HG02623 (cell line): ENCODE measurements around the gene NELL2.
"Not testable (repeated sequence)": the region's sequence is repeated elsewhere in the genome, so short reads cannot be mapped to it uniquely, and the experiment has no call there.

Experiments used
- ATAC-seq: cut with Tn5 transposase; IDR thresholded peaks from one replicate; pipeline ENCODE4 v1.9.1; 2021; ENCODE audit warnings: moderate library complexity; ENCODE audit not compliant: unreplicated experiment

Gene NELL2

GRCh38 chr12:44697511-44697910, 178.6 kb downstream of the NELL2 start:
- no peak for ATAC-seq

GRCh38 chr12:44696542-44696941, 179.6 kb downstream of the NELL2 start:
- ATAC-seq, result no peak

- ATAC-seq, result no peak
Measured at GRCh38 chr12:44694017-44694416, 182.1 kb downstream of the NELL2 start.

- no peak for ATAC-seq
Measured at GRCh38 chr12:44689587-44689986, 186.5 kb downstream of the NELL2 start.

GRCh38 chr12:44686821-44687432, 189.2 kb downstream of the NELL2 start:
- not testable (repeated sequence) for ATAC-seq

GRCh38 chr12:44677724-44678123, 198.4 kb downstream of the NELL2 start:
- no peak for ATAC-seq

GRCh38 chr12:44674875-44675274, 201.2 kb downstream of the NELL2 start:
- ATAC-seq, result no peak

- no peak for ATAC-seq
Measured at GRCh38 chr12:44673811-44674210, 202.3 kb downstream of the NELL2 start.

GRCh38 chr12:44672042-44672441, 204.1 kb downstream of the NELL2 start:
- ATAC-seq, result no peak

- no peak for ATAC-seq
Measured at GRCh38 chr12:44668443-44668842, 207.7 kb downstream of the NELL2 start.

GRCh38 chr12:44667461-44667860, 208.7 kb downstream of the NELL2 start:
- ATAC-seq, result no peak

GRCh38 chr12:44663291-44663690, 212.8 kb downstream of the NELL2 start:
- ATAC-seq, result no peak

- ATAC-seq, result no peak
Measured at GRCh38 chr12:44655846-44656245, 220.3 kb downstream of the NELL2 start.

- no peak for ATAC-seq
Measured at GRCh38 chr12:44654646-44655639, 221.2 kb downstream of the NELL2 start.

GRCh38 chr12:44653861-44654527, 222.1 kb downstream of the NELL2 start:
- ATAC-seq, result no peak

GRCh38 chr12:44649693-44650092, 226.4 kb downstream of the NELL2 start:
- no peak for ATAC-seq

- no peak for ATAC-seq
Measured at GRCh38 chr12:44647917-44648690, 228.0 kb downstream of the NELL2 start.

- ATAC-seq, result no peak
Measured at GRCh38 chr12:44640427-44641190, 235.5 kb downstream of the NELL2 start.

- ATAC-seq, result no peak
Measured at GRCh38 chr12:44637875-44638274, 238.2 kb downstream of the NELL2 start.

GRCh38 chr12:44628180-44628579, 247.9 kb downstream of the NELL2 start:
- ATAC-seq, result no peak
